NK-92 (cell line): ENCODE data around the gene SMIM11.
"Not testable (repeated sequence)": the region's sequence is repeated elsewhere in the genome, so short reads cannot be mapped to it uniquely, and the experiment has no call there.

Source experiments
- DNase-seq: peaks from one replicate; lab custom pipeline; 2025; ENCODE audit not compliant: unreplicated experiment; lab: John Stamatoyannopoulos, UW

Gene SMIM11

GRCh38 chr21:34407294-34407693, 32.0 kb downstream of the SMIM11 start:
- DNase-seq, result not testable (repeated sequence)

- not testable (repeated sequence) for DNase-seq
Measured at GRCh38 chr21:34417448-34418077, 42.3 kb downstream of the SMIM11 start.

GRCh38 chr21:34423805-34424204, 48.5 kb downstream of the SMIM11 start, which contains the start of gene SMIM34:
SMIM34 (minus strand) TSS chr21:34423951; CDS start chr21:34423839, 112 bp downstream.
- not testable (repeated sequence) for DNase-seq

GRCh38 chr21:34427339-34427738, 52.0 kb downstream of the SMIM11 start:
- not testable (repeated sequence) for DNase-seq

- DNase-seq, result not testable (repeated sequence)
Measured at GRCh38 chr21:34428441-34428840, 53.1 kb downstream of the SMIM11 start.

GRCh38 chr21:34429710-34430109, 54.4 kb downstream of the SMIM11 start:
- DNase-seq, result not testable (repeated sequence)
